Measurements from ENCODE around the gene SHKBP1. TPM values are rescaled to one million over a fixed set of nuclear protein-coding genes. Genes with fewer than 3 reads are reported as not detected.

The SHKBP1 gene
- total RNA-seq, 1 experiment from 2014 or later = 92.9 TPM

DNA sequence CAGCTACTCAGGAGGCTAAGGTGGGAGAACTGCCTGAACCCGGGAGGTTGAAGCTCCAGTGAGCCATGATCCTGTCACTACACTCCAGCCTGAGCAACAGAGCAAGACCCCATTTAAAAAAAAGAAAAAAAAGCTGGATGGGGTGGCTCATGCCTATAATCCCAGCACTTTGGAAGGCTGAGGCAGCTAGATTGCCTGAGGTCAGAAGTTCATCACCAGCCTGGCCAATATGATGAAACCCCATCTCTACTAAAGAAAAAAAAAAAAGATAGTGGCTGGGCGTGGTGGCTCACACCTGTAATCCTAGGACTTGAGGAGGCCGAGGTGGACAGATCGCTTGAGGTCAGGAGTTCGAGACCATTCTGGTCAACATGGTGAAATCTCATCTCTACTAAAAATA, 39.5 kb downstream of the SHKBP1 start:
- Histone ChIP-seq H3T11ph (ENCODE audit: low read length) (no peak overlapping the region), H3K56ac (ENCODE audit: insufficient read length, low read depth, low read length) (no peak overlapping the region), H4K91ac (ENCODE audit: insufficient read length, low read depth, low read length) (no peak overlapping the region), H3K27ac (ENCODE audit: insufficient read length, low read depth, low read length) (no peak overlapping the region), H2BK20ac (ENCODE audit: low read depth, low read length, poor library complexity, severe bottlenecking) (no peak overlapping the region), H3K23me2 (ENCODE audit: insufficient read length, low read depth, low read length, poor library complexity, severe bottlenecking) (peaks cover 13% of the 10 kb centered on the region), H3K9ac (ENCODE audit: extremely low read depth, insufficient read length, low read length) (no peak overlapping the region), H3K14ac (ENCODE audit: insufficient read depth, low read length) (no peak overlapping the region), H4K8ac (replicated peaks; ENCODE audit: insufficient read length, low read depth, low read length) (no peak overlapping the region), H3K27me3 (ENCODE audit: insufficient read depth, low read length) (peaks cover 8% of the 10 kb centered on the region; the same call in 1 of the 2 replicates), H2BK120ac (ENCODE audit: low read depth, low read length, poor library complexity, severe bottlenecking) (no peak overlapping the region), H3K79me2 (ENCODE audit: insufficient read depth, low read length) (no peaks in the 10 kb centered on the region), H3K4ac (ENCODE audit: low read depth, low read length) (no peak overlapping the region), H2AK5ac (ENCODE audit: insufficient read length, low read length) (no peak overlapping the region), H2BK12ac (ENCODE audit: insufficient read length, low read depth, low read length) (no peak overlapping the region), H2AFZ (ENCODE audit: low read length) (no peak overlapping the region), H3K9me3 (ENCODE audit: control insufficient read depth, low read depth, low read length) (no peaks in the 10 kb centered on the region), H3K4me2 (ENCODE audit: insufficient read depth, insufficient read length, low read length) (no peak overlapping the region), H4K5ac (ENCODE audit: insufficient read length, low read depth, low read length) (no peak overlapping the region), H2BK15ac (ENCODE audit: low read depth, low read length) (no peak overlapping the region), H2BK5ac (ENCODE audit: insufficient read length, low read length) (no peak overlapping the region), H3K23ac (ENCODE audit: insufficient read length, low read depth, low read length) (no peak overlapping the region), H3K18ac (ENCODE audit: insufficient read length, low read depth, low read length) (no peak overlapping the region), H3K4me1 (ENCODE audit: insufficient read depth, low read length) (no peaks in the 10 kb centered on the region), H4K20me1 (ENCODE audit: control insufficient read depth, insufficient read depth, insufficient read length) (peaks cover 4% of the 10 kb centered on the region), H3K79me1 (ENCODE audit: insufficient read depth, low read depth, low read length, poor library complexity, severe bottlenecking) (no peaks in the 10 kb centered on the region)
- H3K4me3 Mint-ChIP-seq = no peak overlapping the region
- no peak for DNase-seq
- peaks cover 5 to 15% of the 10 kb centered on the region in 2 experiments for H3K4me1 Mint-ChIP-seq
- no peak overlapping the region for H3K27ac Mint-ChIP-seq
- no peaks in the 10 kb centered on the region; a peak in 1 of 5 replicates for H3K9me3 Mint-ChIP-seq
- peaks cover 18% of the 10 kb centered on the region for H3K27me3 Mint-ChIP-seq (ENCODE audit: low read depth)
- no CpG with 5 or more reads among the region's 5 CpGs for WGBS (ENCODE audit: extremely low coverage, insufficient read length, low lambda C conversion rate)
- TF ChIP-seq, protein P1, sequence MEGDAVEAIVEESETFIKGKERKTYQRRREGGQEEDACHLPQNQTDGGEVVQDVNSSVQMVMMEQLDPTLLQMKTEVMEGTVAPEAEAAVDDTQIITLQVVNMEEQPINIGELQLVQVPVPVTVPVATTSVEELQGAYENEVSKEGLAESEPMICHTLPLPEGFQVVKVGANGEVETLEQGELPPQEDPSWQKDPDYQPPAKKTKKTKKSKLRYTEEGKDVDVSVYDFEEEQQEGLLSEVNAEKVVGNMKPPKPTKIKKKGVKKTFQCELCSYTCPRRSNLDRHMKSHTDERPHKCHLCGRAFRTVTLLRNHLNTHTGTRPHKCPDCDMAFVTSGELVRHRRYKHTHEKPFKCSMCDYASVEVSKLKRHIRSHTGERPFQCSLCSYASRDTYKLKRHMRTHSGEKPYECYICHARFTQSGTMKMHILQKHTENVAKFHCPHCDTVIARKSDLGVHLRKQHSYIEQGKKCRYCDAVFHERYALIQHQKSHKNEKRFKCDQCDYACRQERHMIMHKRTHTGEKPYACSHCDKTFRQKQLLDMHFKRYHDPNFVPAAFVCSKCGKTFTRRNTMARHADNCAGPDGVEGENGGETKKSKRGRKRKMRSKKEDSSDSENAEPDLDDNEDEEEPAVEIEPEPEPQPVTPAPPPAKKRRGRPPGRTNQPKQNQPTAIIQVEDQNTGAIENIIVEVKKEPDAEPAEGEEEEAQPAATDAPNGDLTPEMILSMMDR (conservative IDR thresholded peaks at IDR 0.05) = no peak
- H3K36me3 Mint-ChIP-seq (ENCODE audit: insufficient read depth in 1 of 3, low read depth in 3 of 3) = peaks cover 20 to 54% (median 40%) of the 10 kb centered on the region in 3 experiments; a peak in 6 of 7 replicates
